GM08714 (cell line): ENCODE measurements around the gene DNAH2.

Source experiments
- H3K4me3 ChIP-seq: fragments of 200-500 bp; sonication (Bioruptor generic); 2 replicates; pipeline ENCODE4 v1.5.1; 2014; ENCODE audit warnings: mild to moderate bottlenecking, low read length, inconsistent platforms
- ZNF274 ChIP-seq: IDR thresholded peaks from 2 replicates; pipeline ENCODE4 v1.6.1; 2012; ENCODE audit warnings: mild to moderate bottlenecking, low read depth, low read length

The DNAH2 gene

DNA sequence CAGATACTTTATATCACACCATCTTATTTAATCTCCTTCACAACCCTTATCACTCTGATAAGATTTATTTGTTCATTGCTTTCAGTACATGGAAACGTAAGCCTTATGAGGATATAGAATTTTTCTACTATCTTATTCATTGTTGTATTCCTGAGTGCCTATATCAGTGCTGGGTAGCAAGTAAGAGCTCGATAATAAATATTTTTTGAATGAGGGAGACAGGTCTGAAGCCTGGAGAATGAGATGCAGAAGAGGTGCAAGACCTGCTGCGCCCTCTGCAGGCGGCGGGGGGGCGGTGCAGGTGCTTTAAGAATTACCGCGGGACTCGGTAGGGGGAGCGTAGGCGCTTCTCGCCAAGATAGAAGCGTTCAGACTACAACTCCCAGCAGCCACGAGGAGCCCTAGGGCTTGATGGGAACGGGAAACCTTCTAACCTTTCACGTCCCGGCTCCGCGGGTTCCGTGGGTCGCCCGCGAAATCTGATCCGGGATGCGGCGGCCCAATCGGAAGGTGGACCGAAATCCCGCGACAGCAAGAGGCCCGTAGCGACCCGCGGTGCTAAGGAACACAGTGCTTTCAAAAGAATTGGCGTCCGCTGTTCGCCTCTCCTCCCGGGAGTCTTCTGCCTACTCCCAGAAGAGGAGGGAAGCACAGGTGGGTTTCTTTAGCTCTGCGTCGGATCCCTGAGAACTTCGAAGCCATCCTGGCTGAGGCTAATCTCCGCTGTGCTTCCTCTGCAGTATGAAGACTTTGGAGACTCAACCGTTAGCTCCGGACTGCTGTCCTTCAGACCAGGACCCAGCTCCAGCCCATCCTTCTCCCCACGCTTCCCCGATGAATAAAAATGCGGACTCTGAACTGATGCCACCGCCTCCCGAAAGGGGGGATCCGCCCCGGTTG is 29.4 kb upstream of the DNAH2 start, which contains the start of gene WRAP53:
Gene WRAP53 (plus strand): TSS at position 570 of the 900 bp plus-strand sequence. CDS start 172 bp downstream, at position 742.
- peak within 1 kb of the TSS; percentile 84 for H3K4me3 ChIP-seq
- no peak for TF ChIP-seq ZNF274

DNA sequence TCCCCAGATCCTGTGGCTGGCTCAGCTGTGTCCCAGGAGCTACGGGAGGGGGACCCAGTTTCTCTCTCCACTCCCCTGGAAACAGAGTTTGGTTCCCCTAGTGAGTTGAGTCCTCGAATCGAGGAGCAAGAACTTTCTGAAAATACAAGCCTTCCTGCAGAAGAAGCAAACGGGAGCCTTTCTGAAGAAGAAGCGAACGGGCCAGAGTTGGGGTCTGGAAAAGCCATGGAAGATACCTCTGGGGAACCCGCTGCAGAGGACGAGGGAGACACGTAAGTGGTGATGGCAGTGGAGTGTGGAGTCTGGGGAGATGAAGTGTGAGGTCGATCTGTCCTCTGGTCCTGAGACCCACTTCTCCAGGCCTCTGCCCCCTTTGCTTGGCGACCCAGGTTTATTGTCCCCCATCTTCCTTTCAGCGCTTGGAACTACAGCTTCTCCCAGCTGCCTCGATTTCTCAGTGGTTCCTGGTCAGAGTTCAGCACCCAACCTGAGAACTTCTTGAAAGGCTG is 28.7 kb upstream of the DNAH2 start:
- no peak for TF ChIP-seq ZNF274
- H3K4me3 ChIP-seq = peak overlapping the region; percentile 65

DNA sequence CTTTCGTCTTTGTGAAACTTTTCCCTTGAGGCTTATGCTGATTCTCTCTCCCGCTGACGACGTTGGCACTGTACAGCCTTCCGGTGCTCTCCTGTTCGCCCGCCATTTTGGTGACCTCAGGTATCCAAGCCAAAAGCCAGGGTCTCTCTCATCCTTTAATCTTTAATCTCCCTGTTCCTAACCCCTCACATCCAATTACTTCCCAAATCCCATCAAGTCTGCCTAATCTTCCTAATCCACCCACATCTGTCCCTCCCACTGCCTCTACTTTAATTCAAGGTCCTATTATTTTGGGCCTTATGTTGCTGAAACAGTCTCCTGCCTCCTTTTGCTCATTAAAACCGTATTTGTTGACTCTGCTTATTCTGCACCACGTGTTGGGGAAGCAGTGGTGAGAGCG is 22.0 kb upstream of the DNAH2 start:
- no peak for TF ChIP-seq ZNF274
- H3K4me3 ChIP-seq = no peak overlapping the region

DNA sequence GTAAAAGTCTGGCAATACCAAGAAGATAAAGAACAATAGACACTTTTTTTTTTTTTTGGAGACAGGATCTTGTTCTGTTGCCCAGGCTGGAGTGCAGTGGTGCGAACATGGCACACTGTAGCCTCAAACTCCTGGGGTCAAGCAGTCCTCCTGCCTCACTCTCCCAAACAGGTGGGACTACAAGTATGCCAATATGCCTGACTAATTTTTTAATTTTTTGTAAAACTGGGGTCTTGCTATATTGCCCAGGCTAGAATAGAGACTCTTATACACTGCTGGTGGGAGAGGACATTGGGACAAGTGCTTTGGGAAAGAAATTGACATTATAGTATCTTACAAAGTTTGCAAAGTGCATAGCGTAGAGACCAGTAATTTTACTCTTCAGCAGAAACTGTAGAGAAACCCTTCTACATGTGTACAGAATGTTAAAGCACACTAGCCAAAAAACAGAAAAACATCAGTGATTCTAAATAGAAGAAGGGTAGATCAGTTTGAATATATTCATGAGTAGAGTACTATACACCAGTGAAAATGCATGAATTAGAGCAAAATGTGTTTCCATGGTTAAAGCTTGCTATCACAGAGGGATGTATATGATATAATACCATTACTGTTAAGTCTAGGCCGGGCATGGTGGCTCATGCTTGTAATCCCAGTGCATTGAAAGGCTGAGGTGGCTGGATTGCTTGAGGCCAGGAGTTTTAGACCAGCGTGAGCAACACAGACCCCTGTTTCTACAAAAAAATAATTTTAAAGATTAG is 19.5 kb upstream of the DNAH2 start:
- TF ChIP-seq ZNF274 = no peak

DNA sequence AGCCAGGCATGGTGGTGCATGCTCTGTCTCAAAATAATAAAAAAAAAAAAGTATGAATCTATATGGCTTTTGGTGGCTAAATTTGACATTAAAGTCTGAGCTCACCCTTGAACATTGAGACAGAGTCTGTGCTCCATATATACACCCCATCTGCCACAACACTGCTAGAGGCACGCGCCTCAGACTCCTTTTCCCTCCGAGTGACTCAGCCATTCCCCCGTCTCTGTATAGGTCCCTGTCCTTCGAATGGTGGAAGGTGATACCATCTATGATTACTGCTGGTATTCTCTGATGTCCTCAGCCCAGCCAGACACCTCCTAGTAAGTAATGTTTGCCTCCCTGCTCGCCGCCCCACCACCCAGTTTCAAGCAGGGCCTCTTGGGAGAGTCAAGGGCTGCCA is 17.0 kb upstream of the DNAH2 start:
- no peak for TF ChIP-seq ZNF274

More for the DNA sequence above, 19.5 kb upstream of the DNAH2 start:
- H3K4me3 ChIP-seq = no peak overlapping the region

DNA sequence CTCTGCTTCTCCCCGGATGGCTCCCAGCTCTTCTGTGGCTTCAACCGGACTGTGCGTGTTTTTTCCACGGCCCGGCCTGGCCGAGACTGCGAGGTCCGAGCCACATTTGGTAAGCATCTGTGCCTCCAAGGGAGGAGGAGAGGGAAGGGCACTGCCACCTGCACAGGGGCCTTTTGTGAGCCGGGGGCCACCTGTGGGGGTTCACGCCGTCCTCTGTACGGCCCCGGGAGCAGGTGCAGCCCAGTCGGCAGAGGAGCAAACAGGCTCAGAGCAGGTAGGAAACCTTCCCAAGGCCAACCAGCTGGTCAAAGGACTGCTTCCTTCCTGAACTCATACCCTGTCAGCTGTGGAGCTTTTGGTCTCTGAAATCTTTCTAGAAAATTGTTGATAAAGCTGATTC is 15.9 kb upstream of the DNAH2 start:
- no peak for TF ChIP-seq ZNF274
- no peak overlapping the region for H3K4me3 ChIP-seq

More for the DNA sequence above, 17.0 kb upstream of the DNAH2 start:
- no peak overlapping the region for H3K4me3 ChIP-seq

DNA sequence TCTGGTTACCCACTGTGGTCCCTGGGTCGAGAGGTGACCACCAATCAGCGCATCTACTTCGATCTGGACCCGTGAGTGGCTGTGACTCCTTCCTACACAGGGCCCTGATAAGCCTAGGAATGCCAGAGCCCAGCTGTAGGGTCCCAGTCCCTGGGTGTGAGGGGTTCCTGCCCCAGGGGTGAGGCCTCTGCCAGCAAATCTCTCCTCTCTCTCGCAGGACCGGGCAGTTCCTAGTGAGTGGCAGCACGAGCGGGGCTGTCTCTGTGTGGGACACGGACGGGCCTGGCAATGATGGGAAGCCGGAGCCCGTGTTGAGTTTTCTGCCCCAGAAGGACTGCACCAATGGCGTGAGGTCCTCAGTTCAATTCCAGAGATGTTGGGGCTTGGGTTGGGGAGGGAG is 14.8 kb upstream of the DNAH2 start:
- no peak for TF ChIP-seq ZNF274
- H3K4me3 ChIP-seq = no peak overlapping the region

DNA sequence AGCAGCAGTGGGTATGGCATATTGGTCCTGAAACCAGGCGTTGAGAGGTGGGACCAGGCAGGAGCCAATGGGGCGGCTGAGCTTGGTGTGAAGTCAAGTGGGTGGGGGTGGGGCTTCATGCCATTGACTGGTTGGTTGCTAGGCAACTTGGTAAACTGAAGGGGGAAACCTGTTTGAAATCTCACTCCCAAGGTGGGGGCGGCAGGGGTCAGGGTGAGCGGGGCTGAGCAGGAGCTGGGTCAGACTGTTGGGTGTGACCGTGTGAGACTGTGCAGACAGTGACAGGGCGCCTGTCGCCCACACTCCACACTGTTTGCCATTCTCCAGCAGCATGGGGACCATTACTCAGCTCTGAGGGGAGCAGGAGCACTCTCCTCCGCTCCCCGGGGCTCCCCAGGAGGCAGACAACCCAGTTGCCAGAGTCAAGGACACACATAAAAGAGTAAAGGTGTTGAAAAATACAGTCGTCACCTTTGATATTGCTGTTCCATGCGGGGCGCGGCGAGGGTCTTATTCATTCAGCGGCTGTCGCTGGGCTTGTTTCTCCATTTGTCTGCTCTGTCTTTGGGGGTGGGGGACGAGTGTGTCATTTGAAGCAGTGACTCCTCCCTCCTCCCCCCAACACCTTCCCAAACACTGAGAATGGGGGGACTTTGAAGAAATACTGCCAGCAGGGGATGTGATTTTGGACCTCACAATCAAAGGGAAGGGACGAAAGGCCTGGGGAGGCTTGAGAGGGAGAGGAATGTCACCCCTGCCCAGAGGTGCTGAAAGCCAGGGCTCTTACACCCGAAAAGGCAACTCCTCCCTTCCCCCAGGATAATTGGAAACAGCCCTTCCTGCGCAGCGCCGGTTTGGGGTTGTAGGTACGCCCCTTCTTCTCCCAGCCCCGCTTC is 13.7 kb upstream of the DNAH2 start:
- H3K4me3 ChIP-seq = no peak overlapping the region
- no peak for TF ChIP-seq ZNF274

DNA sequence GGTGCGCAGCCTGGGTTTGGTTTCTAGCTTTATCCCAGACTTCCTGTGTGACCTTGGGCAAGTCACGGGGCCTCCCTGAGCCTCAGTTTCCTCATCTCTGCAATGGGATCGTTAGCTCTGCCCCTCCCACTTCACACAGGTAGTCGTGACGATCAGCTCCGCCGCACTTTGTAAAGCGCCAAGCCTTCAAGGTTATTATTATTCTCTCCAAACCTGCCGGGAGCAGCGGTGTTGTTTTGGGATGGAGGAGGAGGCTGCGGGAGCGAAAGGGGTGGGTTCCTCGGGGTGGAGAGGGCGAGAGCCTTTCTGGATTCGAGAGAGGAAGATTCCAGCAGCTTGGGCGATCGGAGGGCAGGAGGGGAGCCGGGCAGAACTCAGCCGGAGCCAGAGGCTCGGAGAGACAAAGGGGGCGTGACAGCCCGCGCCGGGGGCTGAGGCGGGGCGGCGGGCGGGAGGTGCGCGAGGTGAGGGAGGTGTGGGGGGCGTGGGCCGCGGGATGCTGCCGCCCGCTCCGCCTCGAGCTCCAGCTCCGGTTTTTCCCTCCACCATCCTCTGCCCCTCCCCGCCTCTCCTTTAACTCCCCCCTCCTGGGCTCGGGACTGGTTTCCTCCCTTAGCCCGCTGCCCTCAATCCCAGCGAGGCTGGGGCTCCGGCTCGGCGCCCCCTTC is 12.8 kb upstream of the DNAH2 start, which contains the start of gene EFNB3:
Gene EFNB3 (plus strand): TSS at position 602 of the 668 bp plus-strand sequence. CDS start 397 bp downstream, outside the sequence.
- no peak for TF ChIP-seq ZNF274
- no peak within 1 kb of the TSS for H3K4me3 ChIP-seq

DNA sequence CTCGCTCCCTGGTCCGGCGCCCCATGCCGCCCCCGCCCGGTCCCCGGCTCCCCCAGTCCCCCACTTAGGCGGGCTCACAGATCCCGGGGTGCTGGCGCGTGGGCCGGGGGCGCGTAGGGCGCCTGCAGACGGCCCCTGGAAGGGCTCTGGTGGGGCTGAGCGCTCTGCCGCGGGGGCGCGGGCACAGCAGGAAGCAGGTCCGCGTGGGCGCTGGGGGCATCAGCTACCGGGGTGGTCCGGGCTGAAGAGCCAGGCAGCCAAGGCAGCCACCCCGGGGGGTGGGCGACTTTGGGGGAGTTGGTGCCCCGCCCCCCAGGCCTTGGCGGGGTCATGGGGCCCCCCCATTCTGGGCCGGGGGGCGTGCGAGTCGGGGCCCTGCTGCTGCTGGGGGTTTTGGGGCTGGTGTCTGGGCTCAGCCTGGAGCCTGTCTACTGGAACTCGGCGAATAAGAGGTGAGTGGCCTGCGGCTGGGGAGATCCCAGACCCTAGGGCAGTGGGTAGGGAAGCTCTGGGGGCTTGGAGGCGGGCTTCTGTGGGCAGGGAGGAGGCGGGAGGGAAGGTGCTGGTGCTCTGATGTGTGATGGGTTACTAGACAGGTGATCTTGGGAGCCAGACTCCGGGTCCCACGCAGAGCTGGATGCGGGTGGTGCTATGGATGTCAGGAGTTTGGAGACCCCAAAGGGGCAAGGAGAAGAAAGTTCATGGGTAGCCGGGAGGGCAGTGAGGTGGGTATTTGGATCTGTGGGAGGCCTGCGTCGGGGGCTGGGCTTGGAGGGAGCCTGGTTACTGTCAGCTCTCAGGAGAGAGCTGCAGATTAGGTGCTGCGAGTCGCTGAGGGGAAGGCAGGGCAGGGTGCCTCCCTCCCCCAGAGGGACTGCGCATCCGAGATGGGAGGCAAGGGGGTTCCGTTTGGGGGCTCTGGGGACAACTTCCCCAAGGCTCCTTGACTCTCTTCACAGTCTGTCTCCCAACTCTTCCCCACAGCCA is 12.0 kb upstream of the DNAH2 start:
- no peak for TF ChIP-seq ZNF274
- H3K4me3 ChIP-seq = no peak overlapping the region

DNA sequence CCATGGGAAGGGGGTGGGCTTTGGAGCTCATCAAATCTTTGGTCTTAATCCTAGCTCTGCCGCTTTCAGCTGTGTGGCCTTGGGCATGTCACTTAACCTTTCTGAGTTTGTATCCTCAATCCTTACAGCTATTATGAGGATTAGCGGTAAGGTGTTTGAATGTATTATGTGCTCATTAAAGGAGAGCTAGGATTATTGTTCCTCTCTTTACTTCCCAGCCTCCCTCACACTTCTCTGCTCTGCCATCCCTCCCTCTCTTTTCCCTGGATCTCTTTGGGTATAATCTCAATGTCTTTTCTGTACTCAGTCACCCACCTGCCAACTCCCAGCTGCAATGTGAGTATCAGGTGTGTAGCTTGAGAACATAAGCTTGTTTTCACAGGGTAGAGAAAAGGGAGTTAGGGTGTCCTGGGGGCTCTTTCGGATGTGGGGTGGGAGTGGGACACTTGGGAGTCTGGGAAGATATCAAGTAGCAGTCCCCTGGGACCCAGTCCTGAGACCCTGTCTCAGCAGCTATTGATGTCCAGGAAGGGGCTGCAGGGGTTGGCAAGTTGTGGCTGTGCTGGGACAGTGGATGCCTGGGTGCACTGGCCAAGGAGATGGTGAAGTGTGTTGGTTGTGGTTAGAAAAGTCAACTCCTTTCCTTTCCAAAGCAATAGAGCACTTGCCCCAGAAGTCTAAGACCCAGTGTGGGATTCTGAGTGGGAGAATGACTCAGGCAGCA is 10.8 kb upstream of the DNAH2 start:
- TF ChIP-seq ZNF274 = no peak
- H3K4me3 ChIP-seq = no peak overlapping the region
